HepG2 (cell line): Measurements from ENCODE around the gene SGF29. TPM values are rescaled to one million over a fixed set of nuclear protein-coding genes. Genes with fewer than 3 reads are reported as not detected.

Experiments
- ATF7 ChIP-seq, 2 experiments: fragments of 450-650 bp in 1 of 2; sonication (generic) in 1 of 2; formaldehyde crosslinking in 1 of 2; IDR thresholded peaks; 2 replicates each; pipeline versions ENCODE4 v1.4.0 to v1.6.1; 2016 to 2020; ENCODE audit warnings: antibody characterized with exemption in 1 of 2, mild to moderate bottlenecking in 1 of 2, missing genetic modification reagents in 1 of 2
- ATF7-NPFF ChIP-seq: sonication (generic); formaldehyde crosslinking; IDR thresholded peaks from 2 replicates; pipeline ENCODE4 v1.8.1; 2023; ENCODE audit warnings: mild to moderate bottlenecking, low read depth, missing genetic modification reagents, moderate library complexity
- BCL6 ChIP-seq: IDR thresholded peaks from 2 replicates; pipeline ENCODE4 v1.6.1; 2016; ENCODE audit warnings: missing genetic modification reagents, missing compliant biosample characterization
- ELF3 ChIP-seq: IDR thresholded peaks from 2 replicates; pipeline ENCODE4 v1.6.1; 2016; ENCODE audit warnings: missing genetic modification reagents, missing compliant biosample characterization
- FOXJ3 ChIP-seq: sonication (generic); formaldehyde crosslinking; IDR thresholded peaks from 2 replicates; pipeline ENCODE4 v1.4.0; 2020; ENCODE audit warnings: missing genetic modification reagents, mild to moderate bottlenecking, borderline replicate concordance
- GFI1 ChIP-seq: sonication (generic); formaldehyde crosslinking; IDR thresholded peaks from 2 replicates; pipeline ENCODE4 v1.5.0; 2020; ENCODE audit warnings: missing genetic modification reagents, mild to moderate bottlenecking, borderline replicate concordance
- PRMT3 ChIP-seq: sonication (generic); formaldehyde crosslinking; IDR thresholded peaks from 2 replicates; pipeline ENCODE4 v1.8.1; 2022; ENCODE audit warnings: low read depth, mild to moderate bottlenecking, moderate library complexity, missing genetic modification reagents, borderline replicate concordance
- RARA ChIP-seq: IDR thresholded peaks from 2 replicates; pipeline ENCODE4 v1.6.1; 2016; ENCODE audit warnings: missing genetic modification reagents, missing compliant biosample characterization
- REPIN1 ChIP-seq: sonication (generic); formaldehyde crosslinking; IDR thresholded peaks from 2 replicates; pipeline ENCODE4 v1.8.0; 2022; ENCODE audit warnings: missing genetic modification reagents, low read depth, mild to moderate bottlenecking, borderline replicate concordance
- SIX4 ChIP-seq: sonication (generic); formaldehyde crosslinking; IDR thresholded peaks from 2 replicates; pipeline ENCODE4 v1.4.0; 2020; ENCODE audit warnings: missing genetic modification reagents
- ZFP1 ChIP-seq: IDR thresholded peaks from 2 replicates; pipeline ENCODE4 v1.6.1; 2016
- ZHX2 ChIP-seq, 2 experiments: sonication (generic) in 1 of 2; formaldehyde crosslinking in 1 of 2; IDR thresholded peaks; 2 replicates each; pipeline versions ENCODE4 v1.6.1 to v1.9.0; 2014 to 2022; ENCODE audit warnings: antibody characterized with exemption in 1 of 2, borderline replicate concordance in 1 of 2, inconsistent platforms in 1 of 2, low read depth in 1 of 2, missing genetic modification reagents in 1 of 2
- ZNF136 ChIP-seq: sonication (generic); formaldehyde crosslinking; IDR thresholded peaks from 2 replicates; pipeline ENCODE4 v1.8.1; 2022; ENCODE audit warnings: low read depth, mild to moderate bottlenecking, moderate library complexity, missing genetic modification reagents
- ZNF337 ChIP-seq: sonication (generic); formaldehyde crosslinking; IDR thresholded peaks from 2 replicates; pipeline ENCODE4 v1.5.1; 2020; ENCODE audit warnings: missing genetic modification reagents, low read depth, mild to moderate bottlenecking, borderline replicate concordance
- ZNF530 ChIP-seq: sonication (generic); formaldehyde crosslinking; IDR thresholded peaks from 2 replicates; pipeline ENCODE4 v1.5.0; 2020; ENCODE audit warnings: low read depth, mild to moderate bottlenecking, missing genetic modification reagents
- ZNF652 ChIP-seq: IDR thresholded peaks from 2 replicates; pipeline ENCODE4 v1.6.1; 2016; ENCODE audit warnings: low read depth, borderline replicate concordance
- ZNF703 ChIP-seq: sonication (generic); formaldehyde crosslinking; IDR thresholded peaks from 2 replicates; pipeline ENCODE4 v1.5.1; 2020; ENCODE audit warnings: missing genetic modification reagents, mild to moderate bottlenecking, moderate library complexity, borderline replicate concordance
- ZNF782 ChIP-seq: sonication (generic); formaldehyde crosslinking; IDR thresholded peaks from 2 replicates; pipeline ENCODE4 v1.4.0; 2020; ENCODE audit warnings: missing genetic modification reagents, mild to moderate bottlenecking, borderline replicate concordance
- polyA plus RNA-seq, 8 experiments: library from polyadenylated mRNA; depleted of rRNA in 3 of 8; stranded (reverse) in 7 of 8; unstranded in 1 of 8; fragments of >200 nt; fragmentation: Illumina TruSeq in 4 of 8; extraction: Trizol in 4 of 8; gene quantifications; 2 replicates each; pipeline versions ENCODE4 v1.2.1 to v1.2.3, GENCODE V29; 2011 to 2016; ENCODE audit warnings: low read depth in 4 of 8, missing spikeins in 1 of 8, mixed read lengths in 1 of 8; ENCODE audit not compliant: insufficient read depth in 1 of 8
- total RNA-seq, 5 experiments: library from RNA; depleted of rRNA; stranded (reverse); fragments of >200 nt; fragmentation: Illumina TruSeq; extraction: Trizol; gene quantifications; 2 replicates each; pipeline ENCODE4 v1.2.3, GENCODE V29; 2016; ENCODE audit warnings: low read depth in 1 of 5
- TF ChIP-seq, protein P1 (sequence below): sonication (generic); formaldehyde crosslinking; IDR thresholded peaks from 2 replicates; pipeline ENCODE4 v1.5.0; 2020; ENCODE audit warnings: missing genetic modification reagents, mild to moderate bottlenecking, borderline replicate concordance

Gene SGF29
- total and polyA plus RNA-seq, 2 of the 13 experiments (the other 11 are each of a cell fraction or from before 2014, with no cell fraction given) = 5.0 to 29.4 TPM

DNA sequence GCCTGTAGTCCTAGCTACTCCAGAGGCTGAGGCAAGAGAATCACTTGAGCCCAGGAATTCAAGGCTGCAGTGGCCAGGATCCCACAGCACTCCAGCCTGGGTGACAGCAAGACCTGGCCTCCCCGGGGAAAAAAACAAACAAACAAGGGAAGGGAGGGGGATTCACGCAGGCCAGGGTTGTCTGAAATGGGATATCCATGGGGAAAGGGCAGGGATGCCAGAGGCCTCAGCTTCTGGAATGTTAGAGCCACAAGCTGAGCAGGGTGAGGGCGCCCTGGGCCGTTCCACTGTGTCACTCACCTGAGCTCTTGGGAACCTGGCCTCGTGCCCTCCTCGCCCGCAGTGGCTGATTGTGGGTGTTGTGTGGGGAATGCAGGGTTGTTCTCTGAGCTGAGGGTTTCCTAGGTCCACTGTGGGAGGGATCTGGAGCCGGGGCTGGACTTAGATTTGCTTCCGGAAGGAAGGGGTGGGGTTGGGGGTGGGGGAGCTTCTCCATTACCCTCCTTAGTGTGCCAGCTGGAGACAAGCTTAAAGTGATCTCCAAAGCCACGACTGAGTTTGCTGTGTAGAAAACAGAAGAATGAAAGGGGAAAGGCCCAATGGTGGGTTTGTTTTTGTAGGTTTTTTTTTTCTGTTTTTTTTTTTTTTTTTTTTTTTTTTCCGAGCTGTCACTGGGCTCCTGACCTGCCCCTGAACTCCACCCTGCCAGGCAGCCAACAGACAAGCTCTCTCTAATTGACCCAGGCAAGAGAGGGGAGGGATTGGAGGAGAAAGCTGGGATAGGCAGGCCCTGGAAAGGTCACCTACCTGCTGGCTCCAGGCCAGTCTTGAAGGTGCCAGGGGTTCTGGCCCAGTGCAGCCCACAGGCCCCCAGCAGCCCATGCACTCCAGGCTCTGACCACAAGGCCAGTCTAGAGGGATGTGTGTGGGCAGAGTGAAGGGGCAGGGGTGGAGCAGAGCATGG is 56.2 kb downstream of the SGF29 start, which contains the start of gene SULT1A1 (continued):
- TF ChIP-seq ZHX2 (IDR thresholded peaks at IDR 0.05; ENCODE audit: low read depth) (peak; percentile 46; the same call in 1 of the 2 replicates), ZHX2 (CRISPR knock-in tag; IDR thresholded peaks at IDR 0.05; ENCODE audit: borderline replicate concordance) (no peak), ATF7-NPFF (peak; percentile 50; the same call in 1 of the 2 replicates), SIX4 (CRISPR knock-in tag) (peak; percentile 58), FOXJ3 (CRISPR knock-in tag) (no peak), GFI1 (CRISPR knock-in tag) (peak; percentile 63; the same call in 1 of the 2 replicates), REPIN1 (no peak), PRMT3 (no peak), ZNF136 (0 out of 2 replicates have a peak, but pooled peaks have one; percentile 24), ATF7 (IDR thresholded peaks at IDR 0.05) (no peak), ATF7 (CRISPR knock-in tag; IDR thresholded peaks at IDR 0.05) (peak; percentile 36; the same call in 1 of the 2 replicates), ZNF782 (CRISPR knock-in tag) (no peak), ZFP1 (CRISPR knock-in tag) (0 out of 2 replicates have a peak, but pooled peaks have one; percentile 17), ELF3 (peak; percentile 72), BCL6 (peak; percentile 31), ZNF652 (CRISPR knock-in tag) (no peak), ZNF530 (CRISPR knock-in tag) (no peak), ZNF337 (CRISPR knock-in tag) (peak; percentile 90; the same call in 1 of the 2 replicates), RARA (peak; percentile 85), ZNF703 (no peak)
- TF ChIP-seq, protein P1, sequence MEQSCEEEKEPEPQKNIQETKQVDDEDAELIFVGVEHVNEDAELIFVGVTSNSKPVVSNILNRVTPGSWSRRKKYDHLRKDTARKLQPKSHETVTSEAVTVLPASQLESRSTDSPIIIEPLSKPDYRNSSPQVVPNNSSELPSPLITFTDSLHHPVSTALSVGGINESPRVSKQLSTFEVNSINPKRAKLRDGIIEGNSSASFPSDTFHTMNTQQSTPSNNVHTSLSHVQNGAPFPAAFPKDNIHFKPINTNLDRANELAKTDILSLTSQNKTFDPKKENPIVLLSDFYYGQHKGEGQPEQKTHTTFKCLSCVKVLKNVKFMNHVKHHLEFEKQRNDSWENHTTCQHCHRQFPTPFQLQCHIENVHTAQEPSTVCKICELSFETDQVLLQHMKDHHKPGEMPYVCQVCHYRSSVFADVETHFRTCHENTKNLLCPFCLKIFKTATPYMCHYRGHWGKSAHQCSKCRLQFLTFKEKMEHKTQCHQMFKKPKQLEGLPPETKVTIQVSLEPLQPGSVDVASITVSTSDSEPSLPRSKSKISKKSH (CRISPR knock-in tag) = peak; percentile 17; the same call in 1 of the 2 replicates
